ENCODE results near the gene DNAJC10.
"Not testable (repeated sequence)": the region's sequence is repeated elsewhere in the genome, so short reads cannot be mapped to it uniquely, and the experiment has no call there.

Gene DNAJC10

GRCh38 chr2:182744490-182744889 is 28.4 kb downstream of the DNAJC10 start:
- no peak overlapping the region for H2AFZ ChIP-seq (ENCODE audit: low read length)
- no peak overlapping the region for H2BK15ac ChIP-seq (ENCODE audit: low read length)
- WGBS, 2 donors (ENCODE audit: extremely low coverage in 2 of 2, insufficient read length in 2 of 2, insufficient replicate concordance in 1 of 2): no CpG with 5 or more reads among the region's 2 CpGs
- no peaks in the 10 kb centered on the region for H3K79me1 ChIP-seq (ENCODE audit: low read depth, low read length)
- H4K8ac ChIP-seq (ENCODE audit: low read depth, low read length): no peak overlapping the region
- H2BK120ac ChIP-seq (ENCODE audit: low read depth, low read length): no peak overlapping the region
- no peak overlapping the region for H3K4ac ChIP-seq (ENCODE audit: low read length)
- no peak overlapping the region for H3K23ac ChIP-seq (ENCODE audit: low read depth, low read length, poor library complexity)
- H4K91ac ChIP-seq (ENCODE audit: low read depth, low read length, poor library complexity): no peak overlapping the region
- DNase-seq (ENCODE audit: low spot score): no peak
- no peak overlapping the region for H3K18ac ChIP-seq (ENCODE audit: low read length)
- no peaks in the 10 kb centered on the region for H3K27me3 ChIP-seq (ENCODE audit: control insufficient read depth in 3 of 3, insufficient read depth in 3 of 3, low read depth in 1 of 3, low read length in 3 of 3)
- no peaks in the 10 kb centered on the region for H3K4me1 ChIP-seq (ENCODE audit: control insufficient read depth in 2 of 2, insufficient read depth in 1 of 2, low read depth in 1 of 2, low read length in 2 of 2)
- no peak overlapping the region for H2BK12ac ChIP-seq (ENCODE audit: low read length)
- no peak overlapping the region for H2AK5ac ChIP-seq (ENCODE audit: low read depth, low read length)
- H3K4me3 ChIP-seq (ENCODE audit: low read length in 2 of 2): no peak overlapping the region
- H3K4me2 ChIP-seq (ENCODE audit: insufficient read depth, low read length, poor library complexity, severe bottlenecking): no peak overlapping the region
- H3K27ac ChIP-seq (replicated peaks; ENCODE audit: low read length): no peak overlapping the region
- no peak overlapping the region for H3K9ac ChIP-seq (ENCODE audit: low read depth, low read length, poor library complexity)
- H3K36me3 ChIP-seq (replicated peaks in 1 of 2; ENCODE audit: control insufficient read depth in 2 of 2, insufficient read depth in 2 of 2, low read length in 2 of 2): peaks cover 12 to 62% of the 10 kb centered on the region in 2 donors
- H2BK5ac ChIP-seq (ENCODE audit: low read length): no peak overlapping the region
- H3K9me3 ChIP-seq (replicated peaks in 1 of 2; ENCODE audit: control insufficient read depth in 2 of 2, insufficient read depth in 1 of 2, low read depth in 1 of 2, low read length in 2 of 2): peaks cover 0 to 6% of the 10 kb centered on the region in 2 donors
- H3K14ac ChIP-seq (ENCODE audit: low read length): no peak overlapping the region

- Histone ChIP-seq H3K36me3 (replicated peaks in 1 of 2; ENCODE audit: control insufficient read depth in 2 of 2, insufficient read depth in 2 of 2, low read length in 2 of 2) (peaks cover 12 to 63% of the 10 kb centered on the region in 2 donors), H3K27ac (replicated peaks; ENCODE audit: low read length) (no peak overlapping the region), H2BK15ac (ENCODE audit: low read length) (no peak overlapping the region), H2AK5ac (ENCODE audit: low read depth, low read length) (no peak overlapping the region), H3K4me2 (ENCODE audit: insufficient read depth, low read length, poor library complexity, severe bottlenecking) (no peak overlapping the region), H3K4ac (ENCODE audit: low read length) (no peak overlapping the region), H4K8ac (ENCODE audit: low read depth, low read length) (no peak overlapping the region), H2AFZ (ENCODE audit: low read length) (no peak overlapping the region), H4K91ac (ENCODE audit: low read depth, low read length, poor library complexity) (no peak overlapping the region), H3K14ac (ENCODE audit: low read length) (no peak overlapping the region), H3K79me1 (ENCODE audit: low read depth, low read length) (no peaks in the 10 kb centered on the region), H2BK5ac (ENCODE audit: low read length) (no peak overlapping the region), H3K4me3 (ENCODE audit: low read length in 2 of 2) (no peak overlapping the region), H2BK120ac (ENCODE audit: low read depth, low read length) (no peak overlapping the region), H3K9me3 (replicated peaks in 1 of 2; ENCODE audit: control insufficient read depth in 2 of 2, insufficient read depth in 1 of 2, low read depth in 1 of 2, low read length in 2 of 2) (peaks cover 0 to 6% of the 10 kb centered on the region in 2 donors), H3K23ac (ENCODE audit: low read depth, low read length, poor library complexity) (no peak overlapping the region), H3K18ac (ENCODE audit: low read length) (no peak overlapping the region), H3K27me3 (ENCODE audit: control insufficient read depth in 3 of 3, insufficient read depth in 3 of 3, low read depth in 1 of 3, low read length in 3 of 3) (no peaks in the 10 kb centered on the region), H2BK12ac (ENCODE audit: low read length) (no peak overlapping the region), H3K9ac (ENCODE audit: low read depth, low read length, poor library complexity) (no peak overlapping the region), H3K4me1 (ENCODE audit: control insufficient read depth in 2 of 2, insufficient read depth in 1 of 2, low read depth in 1 of 2, low read length in 2 of 2) (no peaks in the 10 kb centered on the region)
- no CpG with 5 or more reads among the region's 2 CpGs for WGBS, 2 donors (ENCODE audit: extremely low coverage in 2 of 2, insufficient read length in 2 of 2, insufficient replicate concordance in 1 of 2)
- no peak for DNase-seq (ENCODE audit: low spot score)
Measured at GRCh38 chr2:182745061-182745460, 29.0 kb downstream of the DNAJC10 start.

DNA sequence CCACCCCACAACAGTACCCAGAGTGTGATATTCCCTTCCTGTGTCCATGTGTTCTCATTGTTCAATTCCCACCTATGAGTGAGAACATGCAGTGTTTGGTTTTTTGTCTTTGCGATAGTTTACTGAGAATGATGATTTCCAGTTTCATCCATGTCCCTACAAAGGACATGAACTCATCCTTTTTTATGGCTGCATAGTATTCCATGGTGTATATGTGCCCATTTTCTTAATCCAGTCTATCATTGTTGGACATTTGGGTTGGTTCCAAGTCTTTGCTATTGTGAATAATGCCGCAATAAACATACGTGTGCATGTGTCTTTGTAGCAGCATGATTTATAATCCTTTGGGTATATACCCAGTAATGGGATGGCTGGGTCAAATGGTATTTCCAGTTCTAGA is 29.8 kb downstream of the DNAJC10 start:
- H3K4me1 ChIP-seq (ENCODE audit: control insufficient read depth in 2 of 2, insufficient read depth in 1 of 2, low read depth in 1 of 2, low read length in 2 of 2); H3K4me3 ChIP-seq (ENCODE audit: low read length in 2 of 2); H3K4me2 ChIP-seq (ENCODE audit: insufficient read depth, low read length, poor library complexity, severe bottlenecking); H2BK12ac ChIP-seq (ENCODE audit: low read length); H3K4ac ChIP-seq (ENCODE audit: low read length); H2BK120ac ChIP-seq (ENCODE audit: low read depth, low read length); H4K8ac ChIP-seq (ENCODE audit: low read depth, low read length); H3K9ac ChIP-seq (ENCODE audit: low read depth, low read length, poor library complexity); H2AFZ ChIP-seq (ENCODE audit: low read length); H4K91ac ChIP-seq (ENCODE audit: low read depth, low read length, poor library complexity); H3K27me3 ChIP-seq (ENCODE audit: control insufficient read depth in 3 of 3, insufficient read depth in 3 of 3, low read depth in 1 of 3, low read length in 3 of 3); H3K18ac ChIP-seq (ENCODE audit: low read length); H3K14ac ChIP-seq (ENCODE audit: low read length); H3K9me3 ChIP-seq (replicated peaks in 1 of 2; ENCODE audit: control insufficient read depth in 2 of 2, insufficient read depth in 1 of 2, low read depth in 1 of 2, low read length in 2 of 2); H3K23ac ChIP-seq (ENCODE audit: low read depth, low read length, poor library complexity); H3K27ac ChIP-seq (replicated peaks; ENCODE audit: low read length); H3K79me1 ChIP-seq (ENCODE audit: low read depth, low read length); H2BK5ac ChIP-seq (ENCODE audit: low read length); H2AK5ac ChIP-seq (ENCODE audit: low read depth, low read length); DNase-seq (ENCODE audit: low spot score); H2BK15ac ChIP-seq (ENCODE audit: low read length): not testable (repeated sequence)
- H3K36me3 ChIP-seq (replicated peaks in 1 of 2; ENCODE audit: control insufficient read depth in 2 of 2, insufficient read depth in 2 of 2, low read length in 2 of 2): peaks cover 14 to 62% of the 10 kb centered on the region in 2 donors
- no CpG with 5 or more reads among the region's 3 CpGs for WGBS, 2 donors (ENCODE audit: extremely low coverage in 2 of 2, insufficient read length in 2 of 2, insufficient replicate concordance in 1 of 2)

DNA sequence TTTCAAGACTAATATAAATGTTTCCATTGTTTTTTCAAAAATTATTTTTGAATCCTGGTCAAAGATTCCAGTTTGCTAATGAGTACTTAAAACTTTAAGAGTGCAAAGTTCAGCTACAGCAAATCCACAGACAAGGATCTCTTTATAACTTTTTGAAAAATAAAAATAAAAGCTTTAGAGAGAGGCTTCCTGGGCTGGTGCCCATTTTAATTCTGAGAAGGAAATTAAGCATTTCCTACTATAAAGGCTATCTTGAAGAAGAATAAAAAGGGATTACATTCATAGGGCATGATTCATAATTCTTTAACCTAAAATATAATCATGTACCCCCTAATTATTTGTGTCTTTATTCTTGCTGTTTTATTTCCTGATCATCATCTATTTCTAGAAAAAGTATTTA is 38.2 kb downstream of the DNAJC10 start:
- peaks cover 6 to 97% of the 10 kb centered on the region in 2 donors for H3K36me3 ChIP-seq (replicated peaks in 1 of 2; ENCODE audit: control insufficient read depth in 2 of 2, insufficient read depth in 2 of 2, low read length in 2 of 2)
- H3K23ac ChIP-seq (ENCODE audit: low read depth, low read length, poor library complexity): no peak overlapping the region
- no peaks in the 10 kb centered on the region for H3K4me1 ChIP-seq (ENCODE audit: control insufficient read depth in 2 of 2, insufficient read depth in 1 of 2, low read depth in 1 of 2, low read length in 2 of 2)
- no peak overlapping the region for H3K14ac ChIP-seq (ENCODE audit: low read length)
- no peak overlapping the region for H3K27ac ChIP-seq (replicated peaks; ENCODE audit: low read length)
- no peak overlapping the region for H3K18ac ChIP-seq (ENCODE audit: low read length)
- no peak overlapping the region for H4K8ac ChIP-seq (ENCODE audit: low read depth, low read length)
- no peak overlapping the region for H3K4ac ChIP-seq (ENCODE audit: low read length)
- H3K4me3 ChIP-seq (ENCODE audit: low read length in 2 of 2): no peak overlapping the region
- DNase-seq (ENCODE audit: low spot score): no peak
- H4K91ac ChIP-seq (ENCODE audit: low read depth, low read length, poor library complexity): no peak overlapping the region
- H2BK120ac ChIP-seq (ENCODE audit: low read depth, low read length): no peak overlapping the region
- H2AK5ac ChIP-seq (ENCODE audit: low read depth, low read length): no peak overlapping the region
- no peak overlapping the region for H3K9ac ChIP-seq (ENCODE audit: low read depth, low read length, poor library complexity)
- H2BK12ac ChIP-seq (ENCODE audit: low read length): no peak overlapping the region
- H3K4me2 ChIP-seq (ENCODE audit: insufficient read depth, low read length, poor library complexity, severe bottlenecking): no peak overlapping the region
- H2BK15ac ChIP-seq (ENCODE audit: low read length): no peak overlapping the region
- no peaks in the 10 kb centered on the region for H3K9me3 ChIP-seq (replicated peaks in 1 of 2; ENCODE audit: control insufficient read depth in 2 of 2, insufficient read depth in 1 of 2, low read depth in 1 of 2, low read length in 2 of 2)
- H2AFZ ChIP-seq (ENCODE audit: low read length): no peak overlapping the region
- no peaks in the 10 kb centered on the region for H3K79me1 ChIP-seq (ENCODE audit: low read depth, low read length)
- no peaks in the 10 kb centered on the region for H3K27me3 ChIP-seq (ENCODE audit: control insufficient read depth in 3 of 3, insufficient read depth in 3 of 3, low read depth in 1 of 3, low read length in 3 of 3)
- H2BK5ac ChIP-seq (ENCODE audit: low read length): no peak overlapping the region

Data from neuronal stem cell (in vitro differentiated cells).